HepG2 (cell line): ENCODE measurements around the gene MKRN1. TPM values are rescaled to one million over a fixed set of nuclear protein-coding genes. Genes with fewer than 3 reads are reported as not detected.
A peak's percentile ranks its signal among the peaks of the same experiment; 100 is the strongest.

ENCODE experiments used
- ATAC-seq: fragments of 200-7000 bp; cut with Tn5 transposase; 3 replicates; pipeline ENCODE4 v1.9.1; 2020; ENCODE audit warnings: mild to moderate bottlenecking, moderate library complexity
- BruUV-seq: library from RNA; stranded (reverse); fragments of 400-500 nt; replicated peaks from 2 replicates; lab custom pipeline; 2021; lab: Mats Ljungman, UMichigan
- CTCF ChIA-PET: fragments of 300-600 bp; formaldehyde crosslinking; extraction: SDS; loops from one replicate; lab custom pipeline; 2021; ENCODE audit warnings: low total read pairs, inconsistent platforms, low intra/inter-chr PET ratio; lab: Yijun Ruan, JAX
- POLR2A ChIA-PET: fragments of 350-600 bp; sonication (Branson Sonifier 250); formaldehyde crosslinking; loops from one replicate; lab custom pipeline; 2020; ENCODE audit warnings: antibody characterized with exemption, inconsistent platforms; lab: Yijun Ruan, JAX
- DNase-seq: peaks from one replicate; pipeline ENCODE4 v3.0.0-alpha.2; 2015; ENCODE audit warnings: low spot score
- FAIRE-seq: peaks from 3 replicates; lab custom pipeline; 2011; peaks lifted over from hg19 to GRCh38; lab: Jason Lieb, UNC
- H2AFZ ChIP-seq: one replicate; pipeline ENCODE4 v1.6.1; 2011; ENCODE audit warnings: low read length, inconsistent platforms
- H3K27ac ChIP-seq: fragments of 300-600 bp; 3 replicates; pipeline ENCODE4 v1.8.0; 2011; ENCODE audit warnings: mixed run types, mild to moderate bottlenecking, mixed read lengths, low read length, inconsistent platforms; ENCODE audit not compliant: insufficient read depth; ENCODE audit errors: extremely low read length
- H3K27me3 ChIP-seq, 2 experiments: fragments of 200-600 bp in 1 of 2; 2 replicates in 1 of 2; 3 replicates in 1 of 2; pipeline versions ENCODE4 v1.6.0 to v1.8.0; 2011; ENCODE audit warnings: low read length in 2 of 2, mild to moderate bottlenecking in 2 of 2, moderate library complexity in 2 of 2, inconsistent platforms in 1 of 2; ENCODE audit not compliant: insufficient read depth in 2 of 2, control insufficient read depth in 1 of 2
- H3K36me3 ChIP-seq, 2 experiments: fragments of 200-600 bp in 1 of 2; replicated peaks in 1 of 2; 2 replicates in 1 of 2; 3 replicates in 1 of 2; pipeline versions ENCODE4 v1.5.1 to v1.8.0; 2011; ENCODE audit warnings: low read length in 2 of 2, inconsistent platforms in 1 of 2; ENCODE audit not compliant: insufficient read depth in 2 of 2, control insufficient read depth in 1 of 2
- H3K4me1 ChIP-seq: 2 replicates; pipeline ENCODE4 v1.5.1; 2012; ENCODE audit warnings: low read length, inconsistent platforms; ENCODE audit not compliant: insufficient read depth
- H3K4me2 ChIP-seq: 2 replicates; pipeline ENCODE4 v1.6.0; 2011; ENCODE audit warnings: low read depth, low read length, inconsistent platforms
- H3K4me3 ChIP-seq, 3 experiments: fragments of 200-600 bp in 1 of 3; sonication (generic), shearing (Covaris generic) in 1 of 3; replicated peaks in 1 of 3; 2 replicates each; pipeline ENCODE4 v1.5.1; 2011 to 2016; ENCODE audit warnings: low read length in 3 of 3, inconsistent platforms in 2 of 3, low read depth in 2 of 3, mild to moderate bottlenecking in 2 of 3, control low read depth in 1 of 3, mixed read lengths in 1 of 3; ENCODE audit not compliant: insufficient read depth in 1 of 3
- H3K79me2 ChIP-seq: one replicate; pipeline ENCODE4 v1.6.1; 2011; ENCODE audit warnings: low read length, inconsistent platforms; ENCODE audit not compliant: insufficient read depth
- H3K9ac ChIP-seq: 2 replicates; pipeline ENCODE4 v1.6.0; 2011; ENCODE audit warnings: mild to moderate bottlenecking, low read depth, low read length, inconsistent platforms; ENCODE audit not compliant: insufficient read depth
- H3K9me3 ChIP-seq: 2 replicates; pipeline ENCODE4 v1.5.1; 2012; ENCODE audit warnings: mild to moderate bottlenecking, low read length
- H4K20me1 ChIP-seq: 2 replicates; pipeline ENCODE4 v1.6.0; 2011; ENCODE audit warnings: inconsistent platforms, mild to moderate bottlenecking, low read length, moderate library complexity; ENCODE audit not compliant: insufficient read depth
- BCL6 ChIP-seq: IDR thresholded peaks from 2 replicates; pipeline ENCODE4 v1.6.1; 2016; ENCODE audit warnings: missing genetic modification reagents, missing compliant biosample characterization
- BHLHE40 ChIP-seq: IDR thresholded peaks from 2 replicates; pipeline ENCODE4 v1.6.1; 2011; ENCODE audit warnings: low read length, improper control_type of control experiment
- CEBPZ ChIP-seq: IDR thresholded peaks from 2 replicates; pipeline ENCODE4 v1.6.1; 2012; ENCODE audit warnings: low read length, improper control_type of control experiment
- ELF4 ChIP-seq: sonication (generic); formaldehyde crosslinking; IDR thresholded peaks from 2 replicates; pipeline ENCODE4 v1.5.0; 2020; ENCODE audit warnings: missing genetic modification reagents, mild to moderate bottlenecking, moderate library complexity, borderline replicate concordance
- MAFF ChIP-seq: IDR thresholded peaks from 2 replicates; pipeline ENCODE4 v1.6.1; 2011; ENCODE audit warnings: low read depth, low read length, improper control_type of control experiment
- MAFK ChIP-seq, 2 experiments: IDR thresholded peaks in 1 of 2; conservative IDR thresholded peaks in 1 of 2; 2 replicates each; pipeline ENCODE4 v1.6.1; 2011; ENCODE audit warnings: improper control_type of control experiment in 2 of 2, low read length in 2 of 2
- PRPF4 ChIP-seq: fragments of 200-400 bp; formaldehyde crosslinking; IDR thresholded peaks from 2 replicates; pipeline ENCODE4 v1.6.1; 2016; ENCODE audit warnings: low read length, low read depth; ENCODE audit not compliant: poor library complexity, severe bottlenecking
- SOX5 ChIP-seq: IDR thresholded peaks from 2 replicates; pipeline ENCODE4 v1.6.1; 2016; ENCODE audit warnings: borderline replicate concordance
- ZFP91 ChIP-seq: sonication (generic); formaldehyde crosslinking; IDR thresholded peaks from 2 replicates; pipeline ENCODE4 v1.9.0; 2022; ENCODE audit warnings: missing genetic modification reagents, mild to moderate bottlenecking, borderline replicate concordance
- WGBS: methylation state at CpG from one replicate; pipeline ENCODE4 v1.1.6; 2017; ENCODE audit warnings: low lambda C conversion rate; 5-methylcytosine and 5-hydroxymethylcytosine counted together
- in situ Hi-C: cut with HindIII; loops from 2 replicates; pipeline ENCODE4 v1.10.0; 2017; ENCODE audit warnings: low pct_unique_long_range_greater_than_20kb; ENCODE audit not compliant: extremely low pct_ligation_motif_present
- intact Hi-C: fragments of 100-400 bp; cut with micrococcal nuclease; formaldehyde crosslinking; loops from one replicate; pipeline ENCODE4 v1.10.0; 2022; ENCODE audit not compliant: unreplicated experiment
- polyA plus RNA-seq, 8 experiments: library from polyadenylated mRNA; depleted of rRNA in 3 of 8; stranded (reverse) in 7 of 8; unstranded in 1 of 8; fragments of >200 nt; fragmentation: Illumina TruSeq in 4 of 8; extraction: Trizol in 4 of 8; gene quantifications; 2 replicates each; pipeline versions ENCODE4 v1.2.1 to v1.2.3, GENCODE V29; 2011 to 2016; ENCODE audit warnings: low read depth in 4 of 8, missing spikeins in 1 of 8, mixed read lengths in 1 of 8; ENCODE audit not compliant: insufficient read depth in 1 of 8
- total RNA-seq, 5 experiments: library from RNA; depleted of rRNA; stranded (reverse); fragments of >200 nt; fragmentation: Illumina TruSeq; extraction: Trizol; gene quantifications; 2 replicates each; pipeline ENCODE4 v1.2.3, GENCODE V29; 2016; ENCODE audit warnings: low read depth in 1 of 5
- TF ChIP-seq, protein P1 (sequence below): sonication (generic); formaldehyde crosslinking; IDR thresholded peaks from 2 replicates; pipeline ENCODE4 v1.5.0; 2020; ENCODE audit warnings: mild to moderate bottlenecking, missing genetic modification reagents

MKRN1 gene
- total and polyA plus RNA-seq, 2 of the 13 experiments (the other 11 are each of a cell fraction or from before 2014, with no cell fraction given), result 28.5 to 32.8 TPM

GRCh38 chr7:140495514-140496097, 16.3 kb upstream of the MKRN1 start:
- Histone ChIP-seq H3K27ac (no peak overlapping the region), H3K9me3 (no peaks in the 10 kb centered on the region), H2AFZ (no peak overlapping the region), H3K27me3 (no peaks in the 10 kb centered on the region), H3K36me3 (no peaks in the 10 kb centered on the region), H3K4me3 (no peak overlapping the region), H4K20me1 (no peaks in the 10 kb centered on the region), H3K79me2 (no peaks in the 10 kb centered on the region), H3K9ac (no peak overlapping the region), H3K4me1 (0 out of 2 replicates have a peak, but pooled peaks cover 7% of the 10 kb centered on the region), H3K4me2 (no peak overlapping the region)
- ChIA-PET POLR2A (no interaction called here), CTCF (no interaction called here)
- FAIRE-seq (no peak), DNase-seq (no peak), ATAC-seq (peak; percentile 34; the same call in 2 of the 3 replicates)
- no peak for TF ChIP-seq ZFP91 (CRISPR knock-in tag)
- 0 out of 4 replicates have a peak, but pooled peaks of 1 of the 2 experiments have one; percentile 9 for TF ChIP-seq MAFK (conservative IDR thresholded peaks at IDR 0.05 in 1 of 2, IDR thresholded peaks at IDR 0.05 in 1 of 2; ENCODE audit: low read length in 2 of 2)
- TF ChIP-seq MAFF, result 0 out of 2 replicates have a peak, but pooled peaks have one; percentile 1
- no TSS peak for BruUV-seq
- intact Hi-C loops, result no loop called here
- in situ Hi-C loops, result no loop called here
- WGBS, result 64% methylated on average over 9 of the region's 9 CpGs

DNA sequence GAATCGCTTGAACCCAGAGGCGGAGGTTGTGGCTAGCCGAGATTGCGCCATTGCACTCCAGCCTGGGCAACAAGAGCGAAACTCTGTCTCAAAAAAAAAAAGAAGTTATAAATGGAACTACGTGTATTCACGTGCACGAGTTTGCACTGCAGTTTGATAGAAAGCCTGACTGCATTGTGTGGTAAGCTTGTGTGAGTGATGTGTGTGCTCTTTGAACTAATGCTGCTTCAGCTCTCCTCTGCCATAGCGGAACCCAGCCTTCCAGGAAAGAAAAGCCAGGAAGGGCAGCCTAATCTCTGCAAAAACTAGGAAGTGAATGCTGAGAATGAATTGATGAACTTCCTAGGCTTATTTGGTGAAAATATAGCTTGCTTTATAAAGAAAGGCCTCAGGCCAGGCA, 15.6 kb upstream of the MKRN1 start:
- H3K9me3 ChIP-seq, result no peaks in the 10 kb centered on the region
- no TSS peak for BruUV-seq
- in situ Hi-C loops, result no loop called here
- no peaks in the 10 kb centered on the region for H4K20me1 ChIP-seq
- H3K36me3 ChIP-seq, result no peaks in the 10 kb centered on the region
- no peak overlapping the region for H3K27ac ChIP-seq
- ATAC-seq (peak; percentile 68), FAIRE-seq (no peak), DNase-seq (peak; percentile 27)
- no peak overlapping the region for H3K9ac ChIP-seq
- H3K27me3 ChIP-seq, result no peaks in the 10 kb centered on the region
- intact Hi-C loops, result no loop called here
- no peak overlapping the region for H2AFZ ChIP-seq
- ChIA-PET POLR2A (no interaction called here), CTCF (no interaction called here)
- H3K4me2 ChIP-seq, result peak overlapping the region; percentile 42; the same call in 1 of the 2 replicates
- 0 out of 2 replicates have a peak, but pooled peaks cover 7% of the 10 kb centered on the region for H3K4me1 ChIP-seq
- no peak overlapping the region for H3K4me3 ChIP-seq
- no peaks in the 10 kb centered on the region for H3K79me2 ChIP-seq
- 27% methylated on average over 9 of the region's 9 CpGs for WGBS
- TF ChIP-seq SOX5 (CRISPR knock-in tag) (peak; percentile 30; the same call in 1 of the 2 replicates), CEBPZ (no peak), BCL6 (CRISPR knock-in tag) (peak; percentile 56), MAFF (0 out of 2 replicates have a peak, but pooled peaks have one; percentile 4), ELF4 (CRISPR knock-in tag) (no peak), BHLHE40 (peak; percentile 79), PRPF4 (no peak)
- TF ChIP-seq, protein P1, sequence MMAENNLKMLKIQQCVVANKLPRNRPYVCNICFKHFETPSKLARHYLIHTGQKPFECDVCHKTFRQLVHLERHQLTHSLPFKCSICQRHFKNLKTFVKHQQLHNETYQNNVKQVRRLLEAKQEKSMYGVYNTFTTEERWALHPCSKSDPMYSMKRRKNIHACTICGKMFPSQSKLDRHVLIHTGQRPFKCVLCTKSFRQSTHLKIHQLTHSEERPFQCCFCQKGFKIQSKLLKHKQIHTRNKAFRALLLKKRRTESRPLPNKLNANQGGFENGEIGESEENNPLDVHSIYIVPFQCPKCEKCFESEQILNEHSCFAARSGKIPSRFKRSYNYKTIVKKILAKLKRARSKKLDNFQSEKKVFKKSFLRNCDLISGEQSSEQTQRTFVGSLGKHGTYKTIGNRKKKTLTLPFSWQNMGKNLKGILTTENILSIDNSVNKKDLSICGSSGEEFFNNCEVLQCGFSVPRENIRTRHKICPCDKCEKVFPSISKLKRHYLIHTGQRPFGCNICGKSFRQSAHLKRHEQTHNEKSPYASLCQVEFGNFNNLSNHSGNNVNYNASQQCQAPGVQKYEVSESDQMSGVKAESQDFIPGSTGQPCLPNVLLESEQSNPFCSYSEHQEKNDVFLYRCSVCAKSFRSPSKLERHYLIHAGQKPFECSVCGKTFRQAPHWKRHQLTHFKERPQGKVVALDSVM (CRISPR knock-in tag), result peak; percentile 82
